Hematopoietic multipotent progenitor cell treated with erythropoietin and hydrocortisone succinate and interleukin-3 and kit ligand, for 8 days (in vitro differentiated cells): ENCODE measurements around the gene CRTAP.
"Not testable (repeated sequence)": the region's sequence is repeated elsewhere in the genome, so short reads cannot be mapped to it uniquely, and the experiment has no call there.

Experiments used
- DNase-seq: peaks from one replicate; pipeline ENCODE4 v3.0.0-alpha.2; 2015

Gene CRTAP

GRCh38 chr3:33181229-33181628 lies 67.4 kb downstream of the CRTAP start:
- DNase-seq, result no peak

DNA sequence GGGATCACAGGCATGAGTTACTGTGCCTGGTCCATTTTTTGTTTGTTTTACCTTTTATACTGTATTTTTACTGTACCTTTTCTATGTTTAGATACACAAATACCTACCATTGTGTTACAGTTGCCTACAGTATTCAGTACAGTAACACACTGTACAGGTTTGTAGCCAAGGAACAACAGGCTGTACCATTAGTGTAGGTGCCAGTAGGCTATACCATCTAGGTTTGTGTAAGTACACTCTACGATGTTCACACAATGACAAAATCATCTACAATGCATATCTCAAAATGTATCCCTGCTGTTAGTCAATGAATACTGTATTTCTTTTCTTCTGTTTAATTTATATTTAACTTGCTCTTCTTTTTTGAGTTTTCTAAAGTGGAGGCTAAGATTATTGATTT lies 67.8 kb downstream of the CRTAP start:
- not testable (repeated sequence) for DNase-seq

GRCh38 chr3:33184863-33185262 lies 71.0 kb downstream of the CRTAP start:
- DNase-seq, result no peak

- no peak for DNase-seq
Observed at GRCh38 chr3:33186524-33187367, 72.9 kb downstream of the CRTAP start.

- DNase-seq, result no peak
Observed at GRCh38 chr3:33187368-33187634, 73.5 kb downstream of the CRTAP start.

- no peak for DNase-seq
Observed at GRCh38 chr3:33194303-33194702, 80.5 kb downstream of the CRTAP start.

GRCh38 chr3:33196538-33196937 lies 82.7 kb downstream of the CRTAP start:
- DNase-seq, result no peak
